Lung microvascular endothelial cell (primary cell): ENCODE results near the gene SENP1. TPM values are rescaled to one million over a fixed set of nuclear protein-coding genes. Genes with fewer than 3 reads are reported as not detected.
"Not testable (repeated sequence)": the region's sequence is repeated elsewhere in the genome, so short reads cannot be mapped to it uniquely, and the experiment has no call there.

Experiments
- DNase-seq, 2 donors: peaks; one replicate each; pipeline versions ENCODE4 v3.0.0 to v3.0.0-alpha.2; 2010; ENCODE audit warnings: low read depth in 2 of 2
- total RNA-seq: library from RNA; depleted of rRNA; stranded (reverse); fragments of >200 nt; gene quantifications from 2 replicates; pipeline ENCODE4 v1.2.1, GENCODE V29; 2014

SENP1 gene
- total RNA-seq, 1 donor from 2014 or later: 8.3 TPM

GRCh38 chr12:48115957-48116356, 10.1 kb upstream of the SENP1 start:
- no peak for DNase-seq

- not testable (repeated sequence) for DNase-seq
Observed at GRCh38 chr12:48111312-48111693, 5.4 kb upstream of the SENP1 start.

GRCh38 chr12:48110691-48111311, 4.9 kb upstream of the SENP1 start:
- DNase-seq: no peak

- no peak for DNase-seq
Observed at GRCh38 chr12:48109424-48109823, 3.5 kb upstream of the SENP1 start.

- DNase-seq: no peak
Observed at GRCh38 chr12:48106681-48107613, 1.1 kb upstream of the SENP1 start.

GRCh38 chr12:48105321-48105866, 485 bp downstream of the SENP1 start:
- peak in 1 of 2 donors; percentile 53 for DNase-seq

GRCh38 chr12:48104531-48104930, 1.3 kb downstream of the SENP1 start:
- DNase-seq: no peak

- DNase-seq: no peak
Observed at GRCh38 chr12:48092611-48093010, 13.3 kb downstream of the SENP1 start.

- no peak for DNase-seq
Observed at GRCh38 chr12:48086327-48086726, 19.6 kb downstream of the SENP1 start.

- DNase-seq: no peak
Observed at GRCh38 chr12:48084841-48085460, 20.9 kb downstream of the SENP1 start.

- peak; percentile 35 for DNase-seq
Observed at GRCh38 chr12:48084066-48084465, 21.8 kb downstream of the SENP1 start.

- no peak for DNase-seq
Observed at GRCh38 chr12:48080821-48081220, 25.1 kb downstream of the SENP1 start.

GRCh38 chr12:48080285-48080684, 25.6 kb downstream of the SENP1 start:
- DNase-seq: no peak

- no peak for DNase-seq
Observed at GRCh38 chr12:48078901-48079300, 27.0 kb downstream of the SENP1 start.

- DNase-seq: no peak
Observed at GRCh38 chr12:48077111-48077510, 28.8 kb downstream of the SENP1 start.

- DNase-seq: no peak
Observed at GRCh38 chr12:48075832-48076231, 30.0 kb downstream of the SENP1 start.

- no peak for DNase-seq
Observed at GRCh38 chr12:48074266-48074665, 31.6 kb downstream of the SENP1 start.

- DNase-seq: no peak
Observed at GRCh38 chr12:48072266-48072665, 33.6 kb downstream of the SENP1 start.

- DNase-seq: no peak
Observed at GRCh38 chr12:48071808-48072207, 34.1 kb downstream of the SENP1 start.

- DNase-seq: no peak
Observed at GRCh38 chr12:48070731-48071130, 35.1 kb downstream of the SENP1 start.

GRCh38 chr12:48070033-48070432, 35.8 kb downstream of the SENP1 start:
- no peak for DNase-seq

GRCh38 chr12:48069241-48069640, 36.6 kb downstream of the SENP1 start:
- no peak for DNase-seq
